RWPE2 (cell line): ENCODE measurements around the gene FRMPD1.

Experiments
- ATAC-seq: fragments of 200-7000 bp; cut with Tn5 transposase; 3 replicates; pipeline ENCODE4 v1.9.1; 2021; ENCODE audit warnings: low read depth
- DNase-seq: peaks from one replicate; pipeline ENCODE4 v3.0.0-alpha.2; 2020; ENCODE audit warnings: low spot score
- H3K27ac ChIP-seq: fragments of 450-650 bp; 2 replicates; pipeline ENCODE4 v1.5.1; 2017; ENCODE audit warnings: mild to moderate bottlenecking; ENCODE audit not compliant: poor library complexity, severe bottlenecking
- H3K27me3 ChIP-seq: fragments of 250-450 bp; sonication (Bioruptor Pico); 2 replicates; pipeline ENCODE4 v1.5.1; 2021; ENCODE audit warnings: mild to moderate bottlenecking, moderate library complexity; ENCODE audit not compliant: insufficient read depth, poor library complexity, severe bottlenecking
- H3K36me3 ChIP-seq: fragments of 250-450 bp; sonication (Bioruptor Pico); 2 replicates; pipeline ENCODE4 v1.5.1; 2020; ENCODE audit warnings: low read depth, mild to moderate bottlenecking, moderate library complexity
- H3K4me1 ChIP-seq: fragments of 250-450 bp; sonication (Bioruptor Pico); 2 replicates; pipeline ENCODE4 v1.5.1; 2021; ENCODE audit warnings: mild to moderate bottlenecking, moderate library complexity; ENCODE audit not compliant: insufficient read depth, poor library complexity, severe bottlenecking
- H3K4me3 ChIP-seq: fragments of 250-450 bp; sonication (Bioruptor Pico); 2 replicates; pipeline ENCODE4 v1.5.1; 2021; ENCODE audit warnings: mild to moderate bottlenecking, moderate library complexity; ENCODE audit not compliant: severe bottlenecking
- H3K9me3 ChIP-seq: fragments of 250-450 bp; sonication (Bioruptor Pico); 2 replicates; pipeline ENCODE4 v1.5.1; 2021; ENCODE audit warnings: mild to moderate bottlenecking, moderate library complexity; ENCODE audit not compliant: severe bottlenecking
- CTCF ChIP-seq: fragments of 450-650 bp; IDR thresholded peaks from one replicate; pipeline ENCODE4 v1.5.1; 2017; ENCODE audit warnings: mild to moderate bottlenecking, moderate library complexity; ENCODE audit not compliant: poor library complexity, severe bottlenecking

FRMPD1 gene

GRCh38 chr9:37784291-37784615 is 133.5 kb downstream of the FRMPD1 start:
- Histone ChIP-seq H3K27ac (peak overlapping the region; percentile 51), H3K36me3 (peaks cover 48% of the 10 kb centered on the region), H3K4me1 (peaks cover 8% of the 10 kb centered on the region), H3K4me3 (peak overlapping the region; percentile 91), H3K9me3 (no peaks in the 10 kb centered on the region), H3K27me3 (no peaks in the 10 kb centered on the region)
- ATAC-seq (peak; percentile 10; the same call in 1 of the 3 replicates), DNase-seq (no peak)
- no peak for TF ChIP-seq CTCF

GRCh38 chr9:37784616-37785483 is 134.1 kb downstream of the FRMPD1 start, which contains the start of gene EXOSC3:
Gene EXOSC3 (minus strand): TSS chr9:37785064. CDS start chr9:37785044, 20 bp downstream.
- peak within 1 kb of the TSS; percentile 51 for H3K27ac ChIP-seq

GRCh38 chr9:37787059-37787458 is 136.3 kb downstream of the FRMPD1 start:
- DNase-seq (no peak), ATAC-seq (no peak)
- Histone ChIP-seq H3K4me1 (peaks cover 8% of the 10 kb centered on the region), H3K27ac (no peak overlapping the region), H3K9me3 (no peaks in the 10 kb centered on the region), H3K36me3 (peaks cover 20% of the 10 kb centered on the region), H3K4me3 (no peak overlapping the region), H3K27me3 (no peaks in the 10 kb centered on the region)
- TF ChIP-seq CTCF = no peak

More at GRCh38 chr9:37784616-37785483, 134.1 kb downstream of the FRMPD1 start, which contains the start of gene EXOSC3:
- Histone ChIP-seq H3K9me3 (no peaks in the 10 kb centered on the region), H3K27me3 (no peaks in the 10 kb centered on the region), H3K4me1 (peaks cover 8% of the 10 kb centered on the region), H3K4me3 (peak within 1 kb of the TSS; percentile 91), H3K36me3 (peaks cover 42% of the 10 kb centered on the region)
- ATAC-seq (peak; percentile 95), DNase-seq (peak; percentile 88)
- no peak for TF ChIP-seq CTCF

GRCh38 chr9:37788332-37788731 is 137.6 kb downstream of the FRMPD1 start:
- Histone ChIP-seq H3K27me3 (no peaks in the 10 kb centered on the region), H3K36me3 (peaks cover 8% of the 10 kb centered on the region), H3K9me3 (no peaks in the 10 kb centered on the region), H3K27ac (no peak overlapping the region), H3K4me1 (peaks cover 8% of the 10 kb centered on the region), H3K4me3 (no peak overlapping the region)
- ATAC-seq (no peak), DNase-seq (no peak)
- no peak for TF ChIP-seq CTCF

- no peaks in the 10 kb centered on the region for H3K36me3 ChIP-seq
- no peaks in the 10 kb centered on the region for H3K9me3 ChIP-seq
- no peak for TF ChIP-seq CTCF
- DNase-seq (no peak), ATAC-seq (no peak)
- H3K4me3 ChIP-seq = no peak overlapping the region
- no peaks in the 10 kb centered on the region for H3K27me3 ChIP-seq
- peaks cover 4% of the 10 kb centered on the region for H3K4me1 ChIP-seq
- no peak overlapping the region for H3K27ac ChIP-seq
These were observed 139.3 kb downstream of the FRMPD1 start for GRCh38 chr9:37790096-37790495.
